HepG2 (cell line): ENCODE data around the gene KRCC1.

Experiments used
- RAD21 ChIP-seq: fragments of 450-650 bp; formaldehyde crosslinking; IDR thresholded peaks from 2 replicates; pipeline ENCODE4 v1.5.0; 2020; ENCODE audit warnings: mild to moderate bottlenecking
- ZNF207 ChIP-seq: fragments of 450-650 bp; IDR thresholded peaks from 2 replicates; pipeline ENCODE4 v1.6.1; 2016; ENCODE audit warnings: antibody characterized with exemption, borderline replicate concordance
- ZNF552 ChIP-seq: sonication (generic); formaldehyde crosslinking; IDR thresholded peaks from 2 replicates; pipeline ENCODE4 v1.9.0; 2022; ENCODE audit warnings: missing genetic modification reagents, mild to moderate bottlenecking, borderline replicate concordance
- TF ChIP-seq, protein P1 (sequence below): sonication (generic); formaldehyde crosslinking; IDR thresholded peaks from 2 replicates; pipeline ENCODE4 v1.4.0; 2020; ENCODE audit warnings: missing genetic modification reagents

- TF ChIP-seq, protein P1, sequence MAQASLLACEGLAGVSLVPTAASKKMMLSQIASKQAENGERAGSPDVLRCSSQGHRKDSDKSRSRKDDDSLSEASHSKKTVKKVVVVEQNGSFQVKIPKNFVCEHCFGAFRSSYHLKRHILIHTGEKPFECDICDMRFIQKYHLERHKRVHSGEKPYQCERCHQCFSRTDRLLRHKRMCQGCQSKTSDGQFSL (CRISPR knock-in tag), result no peak
- TF ChIP-seq RAD21 (CRISPR knock-in tag) (no peak), ZNF552 (CRISPR knock-in tag) (no peak), ZNF207 (no peak)
Measured at GRCh38 chr2:88070055-88070454, 14.5 kb upstream of the KRCC1 start.
